Osteocyte (in vitro differentiated cells): ENCODE data around the gene FAM170B. TPM values are rescaled to one million over a fixed set of nuclear protein-coding genes. Genes with fewer than 3 reads are reported as not detected.

Experiments used
- DNase-seq: peaks from one replicate; pipeline ENCODE4 v3.0.0; 2021; ENCODE audit warnings: mixed read lengths; ENCODE audit not compliant: unreplicated experiment; ENCODE audit errors: extremely low spot score
- H3K27ac Mint-ChIP-seq: one replicate; pipeline ENCODE4 v1.8.0; 2021; ENCODE audit warnings: mild to moderate bottlenecking, mixed read lengths; ENCODE audit not compliant: unreplicated experiment
- H3K27me3 Mint-ChIP-seq: one replicate; pipeline ENCODE4 v1.8.0; 2021; ENCODE audit warnings: mixed read lengths; ENCODE audit not compliant: unreplicated experiment
- H3K36me3 Mint-ChIP-seq: one replicate; pipeline ENCODE4 v1.8.0; 2021; ENCODE audit warnings: mixed read lengths; ENCODE audit not compliant: unreplicated experiment
- H3K4me1 Mint-ChIP-seq: one replicate; pipeline ENCODE4 v1.8.0; 2021; ENCODE audit warnings: mixed read lengths; ENCODE audit not compliant: unreplicated experiment
- H3K4me3 Mint-ChIP-seq: one replicate; pipeline ENCODE4 v1.8.0; 2021; ENCODE audit warnings: mild to moderate bottlenecking, moderate library complexity, mixed read lengths; ENCODE audit not compliant: unreplicated experiment
- H3K9me3 Mint-ChIP-seq: one replicate; pipeline ENCODE4 v1.8.0; 2021; ENCODE audit warnings: mixed read lengths; ENCODE audit not compliant: unreplicated experiment
- total RNA-seq: library from RNA; stranded (reverse); gene quantifications from 2 replicates; pipeline ENCODE4 v1.2.1, GENCODE V29; 2021
- TF ChIP-seq, protein P1 (sequence below): fragments of 200-600 bp; sonication (generic); IDR thresholded peaks from 2 replicates; pipeline ENCODE4 v1.5.0; 2021; ENCODE audit warnings: antibody characterized with exemption, mild to moderate bottlenecking, moderate library complexity

The FAM170B gene
- total RNA-seq, 1 donor from 2014 or later, result not detected

DNA sequence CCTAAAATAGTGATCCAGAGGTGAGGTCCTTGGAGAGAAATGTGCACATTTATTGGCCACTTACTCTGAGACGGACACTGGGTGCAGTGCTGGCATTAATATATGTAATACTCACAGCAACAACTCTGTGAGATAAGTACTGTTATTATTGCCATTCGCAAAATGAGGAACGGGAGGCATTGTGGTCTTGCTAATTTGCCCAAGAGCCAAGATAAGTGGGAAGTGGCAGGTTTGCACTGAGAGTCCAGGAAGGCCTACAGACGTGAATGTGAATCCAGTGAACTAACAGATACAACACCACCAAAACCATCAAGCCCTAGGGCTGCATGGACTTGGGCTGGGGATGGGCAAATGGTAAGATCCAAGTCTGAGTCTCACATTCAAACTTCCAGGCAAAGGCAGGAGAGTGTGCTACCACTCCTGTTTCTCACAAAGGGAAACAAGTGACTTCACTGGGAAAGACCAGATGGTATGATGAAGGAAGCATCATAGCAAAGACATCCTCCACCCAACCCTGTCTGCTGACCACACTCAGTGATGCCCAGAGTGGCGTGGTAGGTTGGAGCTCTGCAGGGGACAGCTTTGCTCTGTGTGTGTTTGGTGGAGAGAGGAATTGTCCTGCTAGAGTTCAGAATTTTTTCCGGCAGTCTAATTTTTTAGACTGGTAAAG lies 35.1 kb upstream of the FAM170B start:
- H3K4me1 Mint-ChIP-seq, result no peaks in the 10 kb centered on the region
- no peak overlapping the region for H3K27ac Mint-ChIP-seq
- H3K4me3 Mint-ChIP-seq, result no peak overlapping the region
- TF ChIP-seq, protein P1, sequence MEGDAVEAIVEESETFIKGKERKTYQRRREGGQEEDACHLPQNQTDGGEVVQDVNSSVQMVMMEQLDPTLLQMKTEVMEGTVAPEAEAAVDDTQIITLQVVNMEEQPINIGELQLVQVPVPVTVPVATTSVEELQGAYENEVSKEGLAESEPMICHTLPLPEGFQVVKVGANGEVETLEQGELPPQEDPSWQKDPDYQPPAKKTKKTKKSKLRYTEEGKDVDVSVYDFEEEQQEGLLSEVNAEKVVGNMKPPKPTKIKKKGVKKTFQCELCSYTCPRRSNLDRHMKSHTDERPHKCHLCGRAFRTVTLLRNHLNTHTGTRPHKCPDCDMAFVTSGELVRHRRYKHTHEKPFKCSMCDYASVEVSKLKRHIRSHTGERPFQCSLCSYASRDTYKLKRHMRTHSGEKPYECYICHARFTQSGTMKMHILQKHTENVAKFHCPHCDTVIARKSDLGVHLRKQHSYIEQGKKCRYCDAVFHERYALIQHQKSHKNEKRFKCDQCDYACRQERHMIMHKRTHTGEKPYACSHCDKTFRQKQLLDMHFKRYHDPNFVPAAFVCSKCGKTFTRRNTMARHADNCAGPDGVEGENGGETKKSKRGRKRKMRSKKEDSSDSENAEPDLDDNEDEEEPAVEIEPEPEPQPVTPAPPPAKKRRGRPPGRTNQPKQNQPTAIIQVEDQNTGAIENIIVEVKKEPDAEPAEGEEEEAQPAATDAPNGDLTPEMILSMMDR, result no peak
- no peaks in the 10 kb centered on the region for H3K9me3 Mint-ChIP-seq
- peak; percentile 27 for DNase-seq
- H3K36me3 Mint-ChIP-seq, result no peaks in the 10 kb centered on the region
- no peaks in the 10 kb centered on the region for H3K27me3 Mint-ChIP-seq

DNA sequence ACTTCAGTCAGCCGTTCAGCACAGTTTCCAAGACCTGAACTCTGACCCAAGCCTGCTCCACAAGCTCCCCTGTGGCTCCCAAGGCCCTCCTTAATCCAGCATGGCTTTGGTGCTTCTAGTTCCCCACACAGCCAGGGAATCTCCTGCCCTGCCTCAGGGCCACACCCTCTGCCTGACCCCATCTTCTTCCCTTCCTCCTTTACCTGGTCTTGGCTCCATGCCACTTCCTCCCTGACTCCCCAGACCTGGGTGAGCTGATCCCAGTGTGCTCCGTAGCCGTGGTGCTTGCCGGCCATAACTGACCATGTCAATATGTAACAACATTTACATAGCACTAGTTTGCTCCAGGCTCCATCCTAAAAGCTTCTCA lies 34.3 kb upstream of the FAM170B start:
- H3K27ac Mint-ChIP-seq, result no peak overlapping the region
- H3K9me3 Mint-ChIP-seq, result no peaks in the 10 kb centered on the region
- peak; percentile 67 for DNase-seq
- TF ChIP-seq, protein P1, result no peak
- H3K4me3 Mint-ChIP-seq, result no peak overlapping the region
- H3K36me3 Mint-ChIP-seq, result no peaks in the 10 kb centered on the region
- H3K4me1 Mint-ChIP-seq, result no peaks in the 10 kb centered on the region
- H3K27me3 Mint-ChIP-seq, result no peaks in the 10 kb centered on the region

DNA sequence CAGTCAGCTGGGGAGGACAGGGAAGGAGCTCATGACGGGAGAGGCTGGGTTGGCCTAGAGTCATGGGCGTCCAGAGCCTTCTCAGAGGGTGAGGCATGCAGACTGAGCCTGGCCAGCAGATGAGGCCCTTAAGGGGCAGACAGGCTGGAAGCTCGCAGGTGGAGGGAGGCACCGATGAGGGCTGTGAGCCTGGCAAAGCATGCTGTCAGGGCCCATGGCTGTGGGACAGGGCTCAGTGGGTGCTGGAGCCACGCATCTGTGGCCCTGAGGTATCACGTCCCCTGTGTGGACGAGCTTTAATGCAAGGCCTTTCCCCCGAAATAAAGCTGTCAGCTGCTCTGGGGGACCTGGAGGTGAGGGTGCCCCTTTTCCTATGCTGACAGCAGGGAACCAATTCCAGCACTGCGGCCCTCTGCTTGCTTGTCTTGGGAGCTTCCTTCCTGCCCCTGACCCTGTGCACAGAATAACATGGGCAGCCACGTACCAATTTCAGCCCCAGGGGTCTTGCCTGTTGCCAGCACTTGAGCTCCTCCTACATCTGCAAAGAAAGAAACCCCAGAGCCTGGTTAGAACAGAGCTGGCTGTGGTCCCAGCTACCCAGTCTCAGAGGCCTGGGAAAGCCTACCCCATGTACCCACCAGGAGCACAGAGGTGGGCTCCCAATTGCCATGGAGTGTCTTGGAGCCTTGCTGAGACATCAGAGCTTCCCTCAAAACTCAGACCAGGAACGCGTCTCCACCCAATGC lies 33.8 kb upstream of the FAM170B start:
- Mint-ChIP-seq H3K4me3 (no peak overlapping the region), H3K4me1 (no peaks in the 10 kb centered on the region), H3K9me3 (no peaks in the 10 kb centered on the region), H3K36me3 (no peaks in the 10 kb centered on the region), H3K27me3 (no peaks in the 10 kb centered on the region), H3K27ac (no peak overlapping the region)
- TF ChIP-seq, protein P1, result no peak
- peak; percentile 57 for DNase-seq

DNA sequence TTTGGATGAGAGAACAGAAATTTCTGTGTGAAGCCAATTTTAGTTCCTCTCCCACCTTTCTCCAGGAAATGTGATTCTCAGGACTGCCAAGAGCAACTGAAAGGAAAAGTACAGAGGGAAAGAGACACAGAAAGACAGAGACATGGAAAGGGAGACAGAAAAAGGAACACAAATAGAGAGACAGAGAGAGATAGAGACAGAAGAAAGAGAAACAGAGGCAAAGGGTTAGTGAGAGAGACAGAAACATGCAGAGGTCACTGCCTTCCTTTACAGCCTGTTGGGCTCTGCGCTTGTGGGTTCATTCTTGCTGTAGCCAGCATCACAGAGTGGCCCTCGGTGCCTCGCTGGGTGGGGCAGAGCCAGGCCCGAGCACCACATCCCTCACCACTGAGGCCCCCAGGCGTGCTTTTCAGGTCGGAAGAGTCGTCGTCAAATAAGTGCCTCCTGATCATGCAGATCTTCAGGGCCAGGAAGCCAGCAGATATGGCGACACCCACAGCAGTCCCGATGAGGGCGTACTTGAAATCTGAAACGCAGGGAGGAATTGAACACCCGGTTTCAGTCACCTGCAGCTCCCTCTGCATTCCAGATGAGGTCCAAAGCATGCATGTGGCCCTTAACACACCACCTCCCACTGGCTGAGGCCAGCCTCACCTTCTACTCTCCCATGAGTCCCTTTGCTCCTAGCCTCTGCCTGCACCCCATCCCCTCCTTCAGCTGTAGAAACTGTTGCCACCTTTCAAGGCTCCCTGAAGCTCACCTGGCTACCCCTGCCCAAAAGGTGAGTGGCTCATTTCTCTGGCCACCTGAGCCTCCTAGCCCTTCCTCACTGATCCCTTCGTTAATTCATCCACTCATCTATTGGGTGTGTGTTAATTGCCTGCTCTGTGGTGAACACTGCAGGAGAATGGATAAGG lies 32.9 kb upstream of the FAM170B start:
- Mint-ChIP-seq H3K36me3 (no peaks in the 10 kb centered on the region), H3K9me3 (no peaks in the 10 kb centered on the region), H3K4me1 (no peaks in the 10 kb centered on the region), H3K27ac (no peak overlapping the region), H3K27me3 (peaks cover 2% of the 10 kb centered on the region), H3K4me3 (no peak overlapping the region)
- TF ChIP-seq, protein P1, result no peak
- DNase-seq, result no peak
